ENCODE measurements around the gene RPS6KA2. TPM values are rescaled to one million over a fixed set of nuclear protein-coding genes. Genes with fewer than 3 reads are reported as not detected.

Gene RPS6KA2
- total RNA-seq, 1 donor from 2014 or later, result 12.3 TPM

DNA sequence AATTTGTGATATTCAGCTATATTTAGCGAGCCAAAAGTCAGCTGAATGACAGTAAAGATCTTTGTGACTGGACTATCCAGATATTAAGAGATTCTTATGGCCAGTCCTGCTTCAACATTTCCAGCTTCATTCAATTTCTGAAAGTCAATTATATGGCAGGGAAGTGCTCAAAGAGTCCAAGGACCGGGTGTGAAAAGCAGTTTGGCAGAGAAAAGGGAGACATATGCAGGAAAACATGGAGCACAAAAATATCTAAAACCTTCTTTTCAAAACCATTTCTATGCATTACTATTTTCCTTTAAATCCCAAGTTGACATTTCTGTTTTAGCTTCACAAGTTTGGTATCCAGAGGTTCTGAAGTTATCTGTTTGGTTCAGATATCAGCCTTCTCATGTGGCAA, 249.3 kb downstream of the RPS6KA2 start:
- no peaks in the 10 kb centered on the region for H3K36me3 Mint-ChIP-seq
- TF ChIP-seq, protein P1, sequence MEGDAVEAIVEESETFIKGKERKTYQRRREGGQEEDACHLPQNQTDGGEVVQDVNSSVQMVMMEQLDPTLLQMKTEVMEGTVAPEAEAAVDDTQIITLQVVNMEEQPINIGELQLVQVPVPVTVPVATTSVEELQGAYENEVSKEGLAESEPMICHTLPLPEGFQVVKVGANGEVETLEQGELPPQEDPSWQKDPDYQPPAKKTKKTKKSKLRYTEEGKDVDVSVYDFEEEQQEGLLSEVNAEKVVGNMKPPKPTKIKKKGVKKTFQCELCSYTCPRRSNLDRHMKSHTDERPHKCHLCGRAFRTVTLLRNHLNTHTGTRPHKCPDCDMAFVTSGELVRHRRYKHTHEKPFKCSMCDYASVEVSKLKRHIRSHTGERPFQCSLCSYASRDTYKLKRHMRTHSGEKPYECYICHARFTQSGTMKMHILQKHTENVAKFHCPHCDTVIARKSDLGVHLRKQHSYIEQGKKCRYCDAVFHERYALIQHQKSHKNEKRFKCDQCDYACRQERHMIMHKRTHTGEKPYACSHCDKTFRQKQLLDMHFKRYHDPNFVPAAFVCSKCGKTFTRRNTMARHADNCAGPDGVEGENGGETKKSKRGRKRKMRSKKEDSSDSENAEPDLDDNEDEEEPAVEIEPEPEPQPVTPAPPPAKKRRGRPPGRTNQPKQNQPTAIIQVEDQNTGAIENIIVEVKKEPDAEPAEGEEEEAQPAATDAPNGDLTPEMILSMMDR (IDR thresholded peaks at IDR 0.05; ENCODE audit: unreplicated experiment), result no peak
- H3K9me3 Mint-ChIP-seq, result no peaks in the 10 kb centered on the region
- H3K27ac Mint-ChIP-seq, result no peak overlapping the region
- H3K4me3 Mint-ChIP-seq, result no peak overlapping the region
- no peak for DNase-seq (ENCODE audit: low spot score in 2 of 2, unreplicated experiment in 2 of 2)
- H3K27me3 Mint-ChIP-seq (ENCODE audit: low read depth), result no peaks in the 10 kb centered on the region
- H3K4me1 Mint-ChIP-seq, result peaks cover 9% of the 10 kb centered on the region

DNA sequence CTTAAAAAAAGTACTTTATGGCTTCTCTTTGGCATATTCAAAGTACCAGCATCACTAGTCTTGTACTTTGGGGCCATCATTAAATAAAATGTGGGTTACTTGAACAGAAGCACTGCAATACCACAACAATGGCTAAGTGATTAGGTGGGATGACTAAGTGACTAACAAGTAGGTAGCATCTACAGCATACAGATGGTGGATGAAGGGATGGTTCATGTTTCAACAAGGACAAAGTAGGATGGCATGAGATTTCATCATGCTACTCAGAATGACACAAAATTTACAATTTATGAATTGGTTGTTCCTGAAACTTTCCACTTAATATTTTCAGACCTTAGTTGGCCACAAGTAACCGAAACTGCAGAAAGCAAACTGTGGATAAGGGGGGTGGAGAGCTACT, 252.0 kb downstream of the RPS6KA2 start:
- H3K27ac Mint-ChIP-seq, result no peak overlapping the region
- no peaks in the 10 kb centered on the region for H3K36me3 Mint-ChIP-seq

DNA sequence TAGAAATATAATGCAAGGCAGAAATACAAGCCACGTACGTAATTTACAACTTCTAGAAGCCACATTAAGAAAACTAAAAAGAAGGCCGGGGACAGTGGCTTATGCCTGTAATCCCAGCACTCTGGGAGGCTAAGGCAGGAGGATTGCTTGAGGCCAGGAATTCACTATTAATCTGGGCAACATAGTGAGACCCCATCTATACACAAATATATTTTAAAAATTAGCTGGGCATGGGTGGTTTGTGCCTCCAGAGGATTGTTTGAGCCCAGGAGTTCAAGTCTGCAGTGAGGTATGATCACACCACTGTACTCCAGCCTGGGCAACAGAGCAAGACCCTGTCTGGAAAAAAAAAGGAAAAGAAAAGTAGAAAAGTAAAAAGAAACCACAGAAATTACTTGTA, 256.6 kb downstream of the RPS6KA2 start:
- TF ChIP-seq, protein P1 (IDR thresholded peaks at IDR 0.05; ENCODE audit: unreplicated experiment), result no peak
- no peak overlapping the region for H3K27ac Mint-ChIP-seq
- H3K9me3 Mint-ChIP-seq, result no peaks in the 10 kb centered on the region
- H3K36me3 Mint-ChIP-seq, result no peaks in the 10 kb centered on the region
- no peaks in the 10 kb centered on the region for H3K27me3 Mint-ChIP-seq (ENCODE audit: low read depth)
- DNase-seq (ENCODE audit: low spot score in 2 of 2, unreplicated experiment in 2 of 2), result no peak
- H3K4me1 Mint-ChIP-seq, result no peaks in the 10 kb centered on the region
- H3K4me3 Mint-ChIP-seq, result no peak overlapping the region

More for the DNA sequence above, 252.0 kb downstream of the RPS6KA2 start:
- Mint-ChIP-seq H3K4me1 (no peaks in the 10 kb centered on the region), H3K9me3 (no peaks in the 10 kb centered on the region), H3K27me3 (ENCODE audit: low read depth) (no peaks in the 10 kb centered on the region), H3K4me3 (no peak overlapping the region)
- TF ChIP-seq, protein P1 (IDR thresholded peaks at IDR 0.05; ENCODE audit: unreplicated experiment), result no peak
- DNase-seq (ENCODE audit: low spot score in 2 of 2, unreplicated experiment in 2 of 2), result no peak

DNA sequence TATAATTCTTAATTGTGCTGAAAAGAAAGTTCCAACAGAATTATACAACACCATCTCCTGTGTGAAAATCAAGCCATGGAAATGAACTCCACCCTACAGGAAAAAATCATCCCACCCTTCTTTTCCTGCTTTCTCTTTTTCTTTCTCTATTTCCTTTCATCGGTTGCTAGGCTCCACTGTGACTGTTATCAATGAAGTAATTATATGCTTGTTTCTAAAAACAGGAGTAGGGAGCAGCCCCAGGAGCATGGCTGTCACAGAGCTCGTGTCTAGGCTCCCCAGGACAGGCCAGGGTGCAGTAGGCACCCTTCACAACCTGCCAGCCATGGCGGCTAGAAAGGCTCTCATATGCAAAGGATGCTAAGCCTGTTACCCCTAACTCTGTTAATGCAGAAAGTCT, 257.3 kb downstream of the RPS6KA2 start:
- Mint-ChIP-seq H3K36me3 (no peaks in the 10 kb centered on the region), H3K27me3 (ENCODE audit: low read depth) (no peaks in the 10 kb centered on the region), H3K9me3 (no peaks in the 10 kb centered on the region), H3K4me1 (no peaks in the 10 kb centered on the region), H3K27ac (no peak overlapping the region), H3K4me3 (no peak overlapping the region)
- no peak for DNase-seq (ENCODE audit: low spot score in 2 of 2, unreplicated experiment in 2 of 2)
- TF ChIP-seq, protein P1 (IDR thresholded peaks at IDR 0.05; ENCODE audit: unreplicated experiment), result no peak

DNA sequence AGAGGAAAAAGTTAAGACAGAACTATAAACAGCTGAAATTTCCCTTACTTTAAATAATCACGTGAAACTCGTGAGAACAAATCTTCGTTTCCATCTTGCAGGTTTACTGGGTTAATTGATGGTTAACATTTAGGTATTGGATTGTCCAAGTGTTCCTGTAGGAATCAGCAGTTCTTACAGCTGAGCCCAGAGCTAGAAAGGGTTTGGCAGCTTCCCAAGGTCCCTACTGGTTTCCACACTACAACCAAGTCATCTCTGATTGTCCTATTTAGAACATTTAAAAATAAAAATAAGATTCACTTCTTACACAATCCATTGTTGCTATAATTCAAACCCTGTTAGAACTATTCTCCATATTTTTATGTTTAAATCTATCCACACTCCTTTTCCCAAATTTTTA, 260.1 kb downstream of the RPS6KA2 start:
- Mint-ChIP-seq H3K9me3 (no peaks in the 10 kb centered on the region), H3K4me1 (no peaks in the 10 kb centered on the region), H3K27me3 (ENCODE audit: low read depth) (no peaks in the 10 kb centered on the region), H3K27ac (no peak overlapping the region), H3K4me3 (no peak overlapping the region), H3K36me3 (no peaks in the 10 kb centered on the region)
- no peak for DNase-seq (ENCODE audit: low spot score in 2 of 2, unreplicated experiment in 2 of 2)
- TF ChIP-seq, protein P1 (IDR thresholded peaks at IDR 0.05; ENCODE audit: unreplicated experiment), result no peak

DNA sequence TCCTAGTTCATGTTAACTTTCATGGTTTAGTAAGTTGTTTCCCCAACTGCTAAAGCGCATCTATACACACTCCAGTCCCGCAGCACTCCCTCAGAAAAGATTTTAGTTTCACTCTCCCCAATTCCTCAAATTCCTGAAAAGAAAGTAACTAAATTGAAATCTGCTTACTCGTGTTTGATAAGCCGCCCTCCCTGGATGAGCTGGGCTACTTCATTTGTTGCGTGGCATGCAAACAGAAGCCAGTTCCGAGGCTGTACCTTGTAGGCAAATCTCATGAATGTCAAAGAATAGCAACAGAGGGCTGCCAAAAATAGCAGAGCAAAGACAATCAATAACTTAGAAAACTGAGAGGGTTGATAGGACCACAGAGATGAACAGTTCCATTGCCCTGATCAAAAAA, 261.2 kb downstream of the RPS6KA2 start:
- Mint-ChIP-seq H3K27me3 (ENCODE audit: low read depth) (no peaks in the 10 kb centered on the region), H3K4me3 (no peak overlapping the region), H3K4me1 (no peaks in the 10 kb centered on the region), H3K27ac (no peak overlapping the region), H3K9me3 (no peaks in the 10 kb centered on the region), H3K36me3 (no peaks in the 10 kb centered on the region)
- DNase-seq (ENCODE audit: low spot score in 2 of 2, unreplicated experiment in 2 of 2), result no peak
- TF ChIP-seq, protein P1 (IDR thresholded peaks at IDR 0.05; ENCODE audit: unreplicated experiment), result no peak

All from mesothelial cell of epicardium (in vitro differentiated cells).